GM21526 (cell line): Measurements from ENCODE around the gene KCNMA1.

Experiments used
- ATAC-seq: cut with Tn5 transposase; IDR thresholded peaks from one replicate; pipeline ENCODE4 v1.9.1; 2021; ENCODE audit warnings: moderate library complexity; ENCODE audit not compliant: unreplicated experiment, low FRiP score

KCNMA1 gene

DNA sequence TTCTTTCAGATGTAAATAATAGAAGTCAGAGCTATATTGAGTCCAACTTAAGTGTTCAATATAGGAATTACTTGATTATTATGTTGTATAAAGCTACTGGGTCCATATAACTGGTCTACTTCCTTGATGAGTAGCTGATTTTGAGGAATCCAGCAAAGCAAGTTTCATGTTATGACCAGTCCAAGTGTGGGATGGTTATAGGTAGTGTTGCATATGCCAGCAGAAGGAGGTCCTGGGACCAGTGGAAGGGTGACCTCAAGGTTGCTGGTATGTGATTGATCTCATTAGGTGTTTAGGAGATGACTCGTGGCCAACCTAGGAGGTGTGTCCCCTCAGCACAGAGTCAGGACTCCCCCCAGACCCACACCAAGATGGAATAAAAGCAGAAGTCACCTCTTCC, 551.5 kb downstream of the KCNMA1 start:
- no peak for ATAC-seq

DNA sequence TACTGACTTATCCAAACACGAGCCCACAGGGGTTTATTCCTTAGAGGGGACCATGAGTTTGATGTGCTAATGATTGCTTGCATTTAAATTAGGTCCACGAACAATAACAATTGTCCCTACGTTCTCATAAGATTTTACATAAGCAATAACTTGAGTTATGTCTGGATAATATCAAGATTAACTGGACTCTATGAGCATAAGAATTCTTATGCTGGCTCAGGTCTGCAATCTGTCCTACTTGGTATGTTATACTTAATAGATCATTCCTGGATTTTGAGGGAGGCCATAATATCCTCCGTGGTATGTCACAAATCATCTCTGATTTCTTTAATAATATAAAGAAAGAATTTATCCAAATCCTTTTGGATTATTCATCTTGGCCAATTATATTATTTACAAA, 552.3 kb downstream of the KCNMA1 start:
- ATAC-seq = no peak

DNA sequence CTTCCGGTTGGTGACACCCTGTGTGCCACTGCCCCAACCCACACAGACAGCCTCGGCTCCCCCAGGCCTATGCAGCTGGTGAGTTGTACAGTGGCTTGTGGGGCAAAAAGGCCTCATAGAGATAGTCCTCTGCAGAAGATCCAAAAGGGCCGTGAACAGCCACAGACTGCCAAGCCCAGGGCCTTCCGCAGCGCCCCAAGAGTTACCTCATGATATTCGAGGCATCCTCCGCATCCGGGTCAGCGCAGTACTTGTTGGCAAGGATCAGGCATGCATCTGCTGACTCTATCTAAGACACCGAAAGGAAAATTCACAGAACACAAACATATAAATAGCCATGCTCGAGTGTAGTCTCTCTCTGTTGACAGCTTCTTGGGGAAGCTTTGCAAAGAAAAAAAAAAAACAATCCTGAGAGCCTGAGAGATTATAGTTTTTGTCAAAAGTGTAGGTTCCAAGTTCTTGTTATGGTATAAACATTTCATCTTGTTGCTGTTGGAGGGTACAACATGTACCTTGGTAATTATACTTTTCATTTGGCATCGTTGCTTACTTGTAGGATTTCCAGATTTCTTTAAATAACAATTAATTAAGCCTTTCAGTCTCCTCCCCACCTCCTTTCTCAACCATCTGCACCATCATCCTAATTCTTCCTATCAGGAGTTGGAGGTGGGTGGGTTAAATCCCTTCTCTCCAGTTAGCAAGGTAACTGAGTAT, 553.0 kb downstream of the KCNMA1 start:
- ATAC-seq = no peak

DNA sequence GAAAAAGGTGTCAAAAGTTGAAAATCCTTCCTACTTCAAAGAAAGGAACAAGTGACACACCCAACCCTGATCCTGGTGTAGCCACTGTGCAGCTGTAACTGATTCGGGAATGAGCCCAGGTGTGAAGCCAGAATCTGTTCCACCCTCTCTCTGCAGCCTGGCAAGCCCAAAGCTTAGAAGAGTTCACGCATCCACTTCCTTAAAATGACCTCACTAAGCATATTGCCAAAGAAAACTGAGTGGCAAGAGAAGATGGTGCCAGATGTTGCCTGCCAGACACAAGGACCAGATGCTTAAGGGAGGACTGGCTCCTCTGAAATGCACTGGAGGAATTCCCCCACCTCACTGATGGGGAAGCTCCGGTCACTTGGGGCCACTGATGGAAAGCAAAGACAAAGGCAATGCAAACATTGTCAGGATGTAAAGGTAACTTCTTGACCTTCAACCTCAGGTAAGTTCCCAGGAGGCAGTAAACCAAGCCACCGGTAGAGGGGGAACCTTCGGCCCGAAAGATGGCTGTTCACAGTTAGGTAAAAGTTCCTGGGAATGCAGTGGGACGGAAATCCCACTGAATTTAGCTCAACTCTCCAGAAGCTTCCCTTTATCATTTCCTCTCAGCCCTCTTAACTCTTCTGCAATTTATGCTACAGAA, 554.9 kb downstream of the KCNMA1 start:
- ATAC-seq = no peak

DNA sequence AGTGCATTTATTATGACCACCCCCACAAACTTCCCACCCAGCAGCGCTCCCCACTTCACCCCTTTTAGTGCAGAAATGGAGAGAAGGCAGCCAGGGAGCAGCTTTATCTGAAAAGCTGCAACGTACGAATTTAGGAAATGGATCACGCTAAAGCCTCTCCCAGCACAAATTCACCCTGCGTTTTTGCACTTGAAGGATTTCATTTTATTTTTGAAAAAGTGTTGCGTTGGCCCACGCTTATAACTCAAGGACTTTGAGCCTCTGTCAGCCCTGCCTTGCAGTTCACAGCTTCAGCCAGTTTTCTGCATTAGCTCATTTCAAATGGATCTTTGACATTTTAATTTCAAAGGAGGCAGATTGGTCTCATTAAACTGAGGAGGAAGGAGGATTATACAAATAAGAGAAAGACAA, 556.1 kb downstream of the KCNMA1 start:
- ATAC-seq = no peak

DNA sequence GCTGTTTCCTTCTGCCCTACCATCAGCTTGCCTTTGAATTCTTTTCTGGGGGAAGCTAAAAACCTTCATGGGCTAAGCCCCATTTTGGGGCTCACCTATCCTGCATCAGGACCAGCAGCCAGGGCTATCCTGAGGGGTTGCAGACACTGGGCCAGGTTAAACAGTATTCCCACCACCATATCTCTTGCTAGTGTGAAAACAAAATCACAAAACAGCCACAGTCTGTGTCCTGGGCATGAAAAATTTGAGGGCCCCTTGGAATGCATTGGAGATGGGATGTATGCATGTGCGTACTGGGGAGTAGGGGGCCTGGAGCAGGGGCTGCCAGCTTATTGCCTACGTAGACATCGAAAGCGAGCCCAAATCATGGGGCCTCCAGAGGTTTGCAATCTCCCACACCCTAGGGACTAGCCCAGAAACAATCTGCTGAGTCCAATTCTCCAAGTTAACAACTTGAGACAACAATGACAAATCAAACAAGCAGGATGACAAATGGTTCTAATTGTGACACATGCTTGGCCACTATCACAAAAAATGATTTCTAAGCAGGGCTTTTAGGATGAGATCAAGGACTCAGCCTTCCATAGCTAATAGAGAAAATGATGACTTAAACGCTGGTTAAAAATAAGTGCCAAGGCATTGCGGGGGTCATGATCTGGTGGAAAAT, 557.1 kb downstream of the KCNMA1 start:
- no peak for ATAC-seq

DNA sequence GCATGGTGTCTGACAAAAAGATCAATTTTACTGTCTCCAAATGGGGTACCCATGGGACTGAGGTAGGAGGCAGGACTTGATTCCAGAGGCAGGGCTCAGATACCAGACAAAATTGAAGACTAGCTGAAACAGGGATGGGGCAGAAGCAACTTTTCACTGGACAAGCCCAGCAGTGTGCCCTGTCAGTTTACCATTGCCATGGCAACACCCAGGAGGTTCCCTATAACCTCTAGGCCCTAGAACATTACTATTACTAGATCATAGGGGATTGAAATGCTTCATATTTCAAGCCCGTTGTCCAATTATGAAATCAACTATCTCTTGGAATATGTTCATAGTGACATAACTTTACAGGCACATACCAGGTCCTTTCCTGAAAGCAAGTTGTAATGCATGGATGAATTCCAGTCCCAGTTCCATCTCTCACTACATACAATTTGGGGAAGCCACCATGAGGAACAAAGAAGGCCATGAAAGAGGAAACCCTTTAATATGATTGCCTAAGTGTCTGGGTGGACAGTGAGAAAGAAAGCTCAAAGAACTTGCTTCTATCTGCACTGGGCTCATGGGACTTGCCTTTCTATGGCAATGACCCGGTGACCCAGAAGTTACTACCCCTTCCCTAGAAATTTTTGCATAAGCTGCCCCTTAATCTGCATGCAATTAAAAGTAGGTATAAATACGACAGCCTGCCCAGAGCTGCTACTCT, 557.9 kb downstream of the KCNMA1 start:
- ATAC-seq = no peak

DNA sequence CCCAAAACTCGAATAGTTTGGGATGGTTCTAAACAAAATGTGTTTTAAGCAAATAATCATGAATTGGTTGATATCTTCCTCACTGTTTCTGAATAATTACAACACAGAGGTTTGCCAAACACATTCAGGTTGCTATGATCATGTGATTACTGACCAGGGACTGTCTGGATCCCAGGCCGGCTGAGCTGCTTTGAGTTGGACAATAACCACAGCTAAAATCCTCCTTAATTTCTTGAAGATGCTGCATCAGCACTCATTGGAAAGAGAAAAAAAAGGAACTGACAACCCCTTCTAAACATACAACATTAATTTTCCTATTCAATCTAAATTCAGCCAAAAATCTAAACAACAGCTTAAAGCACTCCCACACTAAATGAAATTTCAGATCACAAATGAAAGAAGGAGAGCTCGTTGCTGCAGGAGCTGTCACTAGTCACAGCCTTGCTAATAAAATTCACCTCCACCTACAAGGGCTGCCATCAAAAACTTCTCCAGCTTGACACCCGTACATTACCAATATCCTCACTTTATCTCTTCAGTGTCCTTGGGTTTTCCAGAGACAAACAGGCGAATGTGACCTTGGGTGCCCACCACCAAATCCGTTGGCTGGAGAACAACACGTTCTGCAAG, 560.2 kb downstream of the KCNMA1 start:
- ATAC-seq = no peak

DNA sequence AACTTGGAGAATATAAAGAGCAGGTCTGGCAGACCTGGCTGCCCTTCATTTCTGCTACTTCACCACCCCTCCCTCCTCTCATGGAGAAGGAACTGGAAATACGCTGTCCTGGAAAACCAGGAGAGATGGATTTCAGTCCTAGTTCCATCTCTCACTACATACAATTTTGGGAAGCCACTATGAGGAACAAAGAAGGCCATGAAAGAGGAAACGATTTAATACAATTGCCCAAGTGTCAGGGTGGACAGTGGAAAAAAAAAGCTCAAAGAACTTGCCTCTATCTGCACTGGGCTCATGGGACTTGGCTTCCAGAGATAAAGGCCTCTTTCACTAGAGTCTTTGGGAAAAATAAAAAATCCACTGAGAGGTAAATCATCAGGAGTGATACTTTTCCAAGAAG, 561.7 kb downstream of the KCNMA1 start:
- no peak for ATAC-seq

DNA sequence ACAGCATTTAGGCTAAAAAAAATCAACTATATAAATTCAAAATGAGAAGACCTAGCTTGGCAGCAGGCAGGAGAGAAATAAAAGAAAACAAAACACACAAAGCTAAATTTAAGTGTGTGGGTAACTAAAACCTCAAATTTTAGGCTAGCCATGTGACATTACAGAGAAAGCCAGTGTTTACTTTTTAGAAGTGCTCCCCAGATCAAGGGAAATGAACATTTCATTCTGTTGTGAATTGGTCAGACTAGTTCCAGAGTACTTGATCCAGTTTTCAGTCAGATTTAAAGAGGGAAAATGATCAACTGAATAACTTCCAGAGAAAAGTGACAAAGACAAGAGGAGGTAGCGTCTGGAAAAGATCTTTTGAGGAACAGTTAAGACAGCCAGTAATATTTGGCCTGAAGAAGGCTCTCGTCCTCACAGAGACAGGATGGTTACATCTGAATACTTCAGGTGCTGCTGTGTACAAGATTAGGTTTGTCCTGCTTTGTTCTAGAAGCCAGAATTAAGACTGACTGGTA, 563.4 kb downstream of the KCNMA1 start:
- no peak for ATAC-seq

DNA sequence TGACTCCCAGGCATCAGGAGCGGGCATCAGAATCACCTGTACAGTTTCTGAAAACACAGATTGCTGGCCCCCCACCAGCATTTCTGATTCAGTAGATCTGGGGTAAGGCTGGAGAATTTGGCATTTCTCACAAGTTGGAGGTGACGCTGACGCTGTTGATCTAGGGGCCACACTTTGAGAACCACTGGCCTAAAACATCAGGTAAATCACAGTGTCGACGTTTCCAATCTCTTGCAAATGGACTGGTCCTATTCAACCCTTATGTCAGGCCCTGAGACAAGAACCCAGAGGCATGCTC, 564.0 kb downstream of the KCNMA1 start:
- no peak for ATAC-seq

DNA sequence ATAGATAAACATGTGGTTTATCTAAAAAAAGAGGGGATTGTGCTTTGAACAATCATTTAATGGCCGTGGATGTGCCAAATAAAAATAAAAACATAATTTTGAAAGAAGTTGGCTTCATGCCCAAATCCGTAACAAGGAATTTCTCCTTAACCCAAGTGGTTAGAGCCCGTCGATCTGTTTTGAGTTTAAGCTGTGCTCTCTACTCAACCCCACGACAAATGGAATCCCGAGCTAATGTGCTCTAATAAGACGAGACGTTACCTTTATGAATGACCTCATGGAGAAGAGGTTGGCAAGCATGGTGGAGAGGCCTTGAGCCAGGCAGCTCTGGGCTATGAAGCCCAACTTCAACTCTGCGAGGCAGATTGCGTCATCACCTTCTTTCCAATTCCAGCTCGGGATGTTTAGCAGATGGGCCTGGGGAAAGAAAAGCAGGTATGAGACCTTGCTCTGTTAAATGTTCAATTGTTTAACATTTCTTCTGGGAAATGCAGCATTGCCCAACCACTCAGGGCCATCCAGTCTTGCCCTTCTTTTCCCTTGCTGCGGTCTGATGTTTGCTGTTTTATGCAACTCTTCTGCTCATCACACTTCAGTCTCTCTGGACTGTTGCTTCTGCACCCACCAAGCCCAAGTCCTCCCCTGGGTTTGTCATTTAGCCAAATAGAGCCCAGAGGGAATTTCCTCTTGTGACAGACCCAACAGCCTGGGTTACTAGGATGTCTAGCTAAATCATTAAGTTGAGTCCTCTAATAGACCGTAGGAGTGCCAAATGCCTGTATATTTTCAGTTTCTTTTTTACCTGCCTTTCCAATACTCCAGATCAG, 564.6 kb downstream of the KCNMA1 start:
- no peak for ATAC-seq

DNA sequence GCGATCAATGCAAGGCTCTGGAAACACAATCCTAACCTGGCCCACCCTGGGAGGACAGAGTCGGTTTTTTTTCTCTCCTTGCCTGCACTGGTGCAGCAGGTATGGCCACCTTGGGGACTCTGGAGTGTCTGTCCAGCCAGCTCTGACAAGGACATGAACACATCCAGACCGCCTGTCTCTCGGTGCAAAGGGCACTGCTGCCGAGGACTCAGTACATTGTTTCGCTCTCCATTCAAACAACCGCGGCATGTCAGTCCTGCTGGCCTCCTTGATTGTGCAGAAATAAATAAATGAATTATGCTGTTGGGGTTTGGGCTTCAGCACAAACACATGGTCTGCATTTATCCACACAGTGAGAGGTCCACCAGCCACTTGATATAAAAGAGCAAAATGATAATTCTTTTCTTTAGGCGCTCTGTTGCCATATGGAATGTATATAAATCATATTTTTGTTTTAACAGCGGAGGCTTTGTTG, 565.2 kb downstream of the KCNMA1 start:
- no peak for ATAC-seq

DNA sequence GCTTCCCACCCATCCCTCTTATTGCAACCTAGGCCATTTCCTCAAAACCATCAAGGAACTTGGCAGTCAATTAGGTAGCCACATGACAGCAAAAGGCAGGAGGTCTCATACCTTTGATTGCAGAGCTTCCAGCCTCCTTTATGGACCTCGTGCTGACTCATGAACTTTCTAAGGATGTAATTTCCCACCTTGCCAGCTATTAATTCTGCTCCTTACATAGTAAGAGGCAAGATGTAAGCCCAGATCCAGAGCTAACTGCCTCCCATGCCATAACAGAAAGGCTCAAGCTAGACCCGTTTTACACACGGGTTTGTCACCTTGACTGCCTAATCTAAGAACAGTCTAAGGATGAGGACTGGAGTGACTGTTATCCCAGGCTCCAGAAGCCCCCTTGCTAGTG, 565.7 kb downstream of the KCNMA1 start:
- ATAC-seq = no peak

DNA sequence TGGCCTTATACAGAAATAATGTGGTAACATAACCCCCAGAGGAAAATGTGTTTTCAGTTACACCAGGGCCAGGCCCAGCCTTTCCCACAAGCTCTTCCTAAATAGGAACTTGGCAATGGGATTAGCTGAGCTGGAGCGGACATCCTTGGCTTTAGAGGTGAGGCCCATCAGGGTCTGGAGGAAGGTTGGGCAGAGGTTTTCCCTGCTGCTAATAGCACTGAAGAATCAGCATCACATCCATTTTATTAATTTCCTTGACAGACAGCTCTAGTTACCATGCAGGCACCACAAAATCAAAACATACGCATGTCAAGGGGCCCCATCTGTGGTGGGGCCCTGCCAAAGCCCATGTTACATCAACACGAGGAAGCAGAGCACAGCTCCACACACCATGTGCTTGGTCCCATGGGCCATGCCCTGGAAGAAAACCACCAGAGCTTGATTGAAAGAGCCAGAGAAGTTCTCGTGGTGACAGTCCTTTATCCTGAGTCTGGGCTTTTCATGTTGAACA, 566.6 kb downstream of the KCNMA1 start:
- no peak for ATAC-seq

DNA sequence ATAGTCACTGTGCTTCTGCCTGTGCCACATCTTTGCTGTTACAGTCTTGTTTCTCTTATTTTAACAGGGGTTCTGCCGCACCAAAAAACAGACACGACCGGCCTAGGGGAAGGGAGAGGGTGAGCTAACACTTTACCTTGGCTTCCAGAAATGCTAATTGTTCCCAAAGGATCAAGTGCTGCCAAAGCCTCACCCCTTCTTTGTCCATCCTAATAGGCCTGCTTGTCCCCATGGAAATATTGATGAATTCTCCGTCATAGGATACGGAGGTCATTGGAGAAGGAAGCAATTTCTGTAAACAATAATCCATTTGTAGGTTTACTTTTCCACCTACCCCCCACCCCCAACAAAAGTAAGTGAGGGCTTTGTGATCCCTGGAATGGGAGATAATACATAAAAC, 567.3 kb downstream of the KCNMA1 start:
- ATAC-seq = no peak

DNA sequence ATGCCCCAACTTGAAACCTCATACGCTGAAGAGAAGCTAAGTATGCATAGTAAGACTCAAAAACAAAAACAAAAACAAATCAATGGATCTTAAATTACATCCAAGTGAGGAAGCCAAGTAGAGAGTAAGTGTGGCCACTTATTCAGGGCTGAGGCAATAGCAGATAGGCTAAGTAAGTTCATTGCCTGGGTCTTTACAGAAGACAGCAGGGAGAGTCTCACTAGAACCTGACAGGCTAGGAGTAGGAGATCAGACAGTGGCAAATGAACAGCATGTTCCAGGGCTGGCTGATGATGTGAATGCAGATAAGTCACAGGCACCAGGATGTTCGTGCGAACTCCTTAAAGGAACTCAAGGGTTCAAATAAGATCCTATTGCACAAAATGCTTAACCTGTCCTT, 568.6 kb downstream of the KCNMA1 start:
- no peak for ATAC-seq

DNA sequence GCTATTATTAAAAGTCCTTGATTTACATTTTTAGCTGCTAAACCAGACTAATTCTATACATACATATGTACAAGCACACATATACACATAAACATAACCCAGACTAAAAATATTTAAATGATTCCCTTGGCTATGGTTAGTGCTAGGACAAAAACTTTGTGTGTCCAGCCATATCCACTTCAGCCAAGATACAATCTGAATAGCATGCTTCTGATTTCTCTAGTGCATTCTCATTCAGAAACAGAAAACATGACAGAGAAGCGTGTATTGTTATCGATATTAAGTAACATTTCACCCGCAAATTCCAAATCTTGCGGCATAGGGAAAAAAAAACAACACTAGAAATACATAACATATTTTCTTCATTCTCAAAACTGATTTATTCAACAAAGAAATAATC, 569.3 kb downstream of the KCNMA1 start:
- no peak for ATAC-seq

DNA sequence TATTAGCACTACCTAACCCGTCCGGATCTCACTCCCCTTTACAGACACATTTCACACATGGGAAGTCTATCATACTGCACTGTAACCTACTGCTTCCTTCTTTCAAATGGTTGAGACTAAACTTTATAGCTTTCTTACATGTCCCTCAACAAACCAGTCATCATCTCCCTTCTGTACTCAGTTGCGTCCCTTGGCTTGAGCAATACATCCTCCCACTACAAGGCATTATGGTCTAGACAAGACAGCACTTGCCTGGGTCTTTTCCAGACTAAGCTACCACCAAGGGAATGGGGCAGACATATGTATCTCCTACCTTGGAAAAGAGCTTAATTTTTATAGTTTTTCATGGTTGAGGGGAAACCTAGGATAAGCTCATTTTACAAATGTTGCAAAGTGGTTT, 575.2 kb downstream of the KCNMA1 start:
- no peak for ATAC-seq

DNA sequence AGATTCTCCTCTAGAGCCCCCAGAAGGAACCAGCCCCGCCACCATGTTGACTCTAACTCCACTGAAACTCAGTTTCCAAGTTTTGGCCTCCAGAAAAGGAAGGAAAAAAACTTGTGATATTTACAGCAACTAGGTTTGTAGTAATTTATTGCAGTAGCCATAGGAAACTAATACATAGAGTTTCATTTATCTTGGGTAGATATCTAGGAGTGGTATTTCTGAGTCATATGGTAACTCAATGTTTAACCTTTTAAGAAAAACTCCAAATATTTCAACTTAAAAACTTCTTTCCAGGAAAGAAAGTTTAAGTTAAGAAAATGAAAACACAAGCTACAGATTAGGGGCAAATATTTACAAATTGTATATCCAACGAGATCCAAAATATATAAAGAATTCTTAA, 576.7 kb downstream of the KCNMA1 start:
- no peak for ATAC-seq
